Stimulated activated CD4-positive, alpha-beta T cell treated with anti-CD3 and anti-CD28 coated beads, Interleukin-2, amount 100 ng/mL, for 4 hours (primary cell): ENCODE data around the gene LIN7C.
"Not testable (repeated sequence)": the region's sequence is repeated elsewhere in the genome, so short reads cannot be mapped to it uniquely, and the experiment has no call there.

ENCODE experiments used
- DNase-seq: peaks from one replicate; pipeline ENCODE4 v3.0.0-alpha.2; 2020; ENCODE audit warnings: low read depth

Gene LIN7C

DNA sequence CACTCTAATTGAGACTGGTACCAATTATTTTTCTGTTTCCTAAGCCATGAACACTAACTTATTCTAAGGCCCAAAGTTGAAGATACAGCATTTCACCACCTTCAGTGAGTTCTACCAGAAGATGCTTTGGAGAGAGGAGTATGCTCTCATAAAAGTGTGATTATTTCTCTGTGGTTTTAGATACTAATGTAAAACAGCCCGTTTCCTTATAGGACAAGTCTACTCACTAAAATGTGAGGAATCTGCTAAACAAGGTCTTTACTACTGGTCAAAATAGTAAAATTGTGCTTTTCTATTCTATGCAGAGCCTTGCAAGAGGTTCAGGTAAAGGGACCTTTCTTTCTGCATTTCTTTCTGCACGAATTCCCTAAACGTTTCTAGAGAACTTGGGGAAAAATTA lies 36.4 kb downstream of the LIN7C start:
- no peak for DNase-seq

DNA sequence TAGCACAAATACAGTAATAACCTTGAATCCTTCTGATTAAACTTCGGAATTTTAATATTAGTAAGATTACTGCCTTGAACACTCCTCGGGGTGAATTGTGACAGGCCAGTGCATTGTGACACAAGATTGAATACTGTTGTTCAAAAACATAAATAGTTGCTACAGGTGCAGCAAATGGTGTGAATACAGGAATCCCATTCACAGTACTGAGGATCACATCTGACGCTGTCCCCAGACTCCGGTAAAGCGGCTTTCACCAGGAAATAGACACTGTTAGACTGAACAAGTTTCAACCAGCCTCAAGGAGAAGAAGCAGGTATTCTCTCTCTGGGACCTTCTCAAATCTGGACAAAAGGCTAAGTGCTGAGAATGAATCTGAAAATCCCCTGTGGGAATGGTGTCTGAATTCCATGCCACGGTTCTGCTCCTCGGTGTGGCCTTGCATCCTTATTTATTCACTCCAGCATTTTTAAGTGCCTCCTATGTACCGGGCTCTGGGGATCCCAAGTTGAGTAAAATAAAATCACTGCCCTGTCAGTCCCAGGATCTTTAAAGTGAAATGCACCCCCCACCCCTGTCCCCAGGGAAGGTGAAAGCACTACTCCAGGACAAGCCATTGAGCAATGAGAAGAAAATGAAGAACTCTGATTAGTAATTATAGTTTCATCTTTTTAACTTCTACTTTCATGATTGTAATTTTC lies 37.4 kb downstream of the LIN7C start:
- DNase-seq, result no peak

DNA sequence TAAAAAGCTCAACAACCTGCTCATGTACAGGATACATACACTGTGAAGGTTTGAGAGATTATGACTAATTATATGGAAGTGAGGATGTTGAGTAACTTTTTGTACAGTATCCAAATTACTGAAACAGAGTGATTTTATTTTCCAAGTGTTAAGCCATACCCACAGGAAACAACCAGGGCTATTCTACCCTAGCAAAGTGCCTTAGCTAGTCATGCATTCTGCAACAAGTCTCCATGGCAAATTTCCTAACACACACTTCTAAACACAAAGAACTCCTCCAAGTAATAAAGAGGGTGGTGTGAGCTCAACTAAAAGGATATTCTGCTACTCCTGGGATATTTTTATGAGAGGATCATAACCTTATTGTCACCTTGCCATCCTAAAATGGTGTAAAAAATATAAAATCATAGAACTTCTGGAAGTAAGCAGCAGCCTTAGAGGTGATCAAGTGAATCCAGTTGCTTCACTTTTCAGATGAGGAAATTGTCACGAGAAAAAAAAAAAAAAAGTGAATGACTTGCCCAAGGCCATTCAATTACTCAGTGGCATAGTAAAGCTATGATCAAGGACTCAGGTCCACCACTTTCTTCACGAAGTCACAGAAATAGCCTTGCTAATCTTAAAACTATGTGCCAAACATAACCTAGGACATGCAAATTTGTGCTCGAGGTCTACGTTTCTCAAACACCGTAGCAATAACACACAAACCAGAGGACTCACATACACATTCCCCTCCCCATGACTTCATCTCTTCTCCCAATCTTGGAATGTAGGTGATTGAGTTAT lies 38.2 kb downstream of the LIN7C start:
- DNase-seq, result no peak

DNA sequence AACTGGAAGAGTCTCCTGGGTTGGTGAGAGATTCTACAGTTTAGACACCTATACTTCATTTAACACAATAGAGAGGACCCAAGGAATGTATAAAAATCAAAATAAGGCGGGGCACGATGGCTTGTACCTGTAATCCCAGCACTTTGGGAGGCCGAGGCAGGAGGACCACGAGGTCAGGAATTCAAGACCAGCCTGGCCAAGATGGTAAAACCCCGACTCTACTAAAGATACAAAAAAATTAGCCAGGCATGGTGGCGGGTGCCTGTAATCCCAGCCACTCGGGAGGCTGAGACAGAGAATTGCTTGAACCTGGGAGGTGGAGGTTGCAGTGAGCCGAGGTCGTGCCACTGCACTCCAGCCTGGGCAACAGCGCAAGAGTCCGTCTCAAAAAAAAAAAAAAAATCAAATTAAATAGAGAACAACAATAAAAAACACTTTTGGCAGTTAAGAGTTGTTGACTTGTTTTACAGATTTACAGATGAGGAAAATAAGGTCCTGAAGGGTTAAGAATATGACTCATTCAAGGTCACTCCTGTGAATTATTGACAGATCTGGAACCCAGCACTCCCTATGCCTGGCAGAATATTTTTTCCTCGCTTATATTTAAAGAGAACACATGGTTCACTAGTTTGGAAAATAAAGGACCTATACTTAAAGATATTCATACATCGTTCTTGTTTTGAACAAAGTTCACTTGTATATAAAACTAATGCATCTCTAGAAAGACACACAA lies 39.2 kb downstream of the LIN7C start:
- DNase-seq, result no peak

DNA sequence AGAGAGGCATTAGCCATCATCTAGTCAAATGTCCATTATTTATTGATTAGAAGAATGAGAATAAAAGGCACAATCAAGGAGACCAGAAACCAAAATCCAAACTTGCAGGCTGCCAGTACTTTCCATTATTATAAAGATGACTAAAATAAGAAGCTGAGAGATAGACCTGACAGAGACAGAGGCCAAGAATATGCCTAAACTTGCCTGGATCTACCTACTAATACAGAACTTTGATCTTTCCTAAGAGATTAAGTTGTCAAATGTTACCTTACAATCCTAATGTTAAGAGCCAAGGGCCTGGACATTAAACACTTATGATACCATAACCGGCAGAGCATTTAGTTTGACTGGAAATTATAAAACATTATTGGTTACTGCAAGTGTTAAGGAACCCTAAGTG lies 40.2 kb downstream of the LIN7C start:
- no peak for DNase-seq

DNA sequence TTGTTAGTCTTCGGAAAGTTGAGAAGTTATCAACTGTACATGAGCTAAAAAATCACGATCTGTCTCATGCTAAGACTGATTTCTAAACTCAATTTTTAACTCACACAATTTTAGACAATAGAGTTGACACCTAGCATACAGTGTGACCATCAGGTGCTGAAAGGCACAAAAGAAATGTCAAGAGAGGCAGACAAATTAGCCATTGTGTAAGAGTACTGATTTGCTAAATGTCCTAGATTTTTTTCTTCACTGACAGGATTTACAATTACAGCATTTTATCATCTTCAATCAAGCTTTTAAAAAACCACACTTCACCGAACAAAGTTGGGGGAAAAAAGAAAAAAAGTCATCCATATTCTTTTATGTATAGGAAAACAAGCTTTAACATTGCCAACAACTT lies 40.9 kb downstream of the LIN7C start:
- DNase-seq, result no peak

DNA sequence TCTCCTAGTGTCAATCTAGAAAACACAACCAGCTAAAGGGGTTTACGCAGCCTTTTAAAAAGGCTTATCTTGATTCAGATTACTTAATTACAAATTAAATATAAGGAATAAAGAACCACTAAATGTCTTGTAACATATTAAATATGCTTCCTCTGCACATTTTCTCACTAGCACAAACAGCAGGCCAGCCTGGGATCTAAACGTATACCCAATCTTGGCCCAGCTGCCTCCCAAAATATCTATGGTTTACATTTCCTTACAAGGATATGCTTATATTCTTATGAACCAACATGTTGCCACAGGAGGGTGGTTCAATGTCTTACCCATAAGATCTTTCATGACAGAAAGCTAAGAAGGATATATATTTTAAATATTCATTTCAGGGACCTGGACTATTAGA lies 41.7 kb downstream of the LIN7C start:
- DNase-seq, result no peak

DNA sequence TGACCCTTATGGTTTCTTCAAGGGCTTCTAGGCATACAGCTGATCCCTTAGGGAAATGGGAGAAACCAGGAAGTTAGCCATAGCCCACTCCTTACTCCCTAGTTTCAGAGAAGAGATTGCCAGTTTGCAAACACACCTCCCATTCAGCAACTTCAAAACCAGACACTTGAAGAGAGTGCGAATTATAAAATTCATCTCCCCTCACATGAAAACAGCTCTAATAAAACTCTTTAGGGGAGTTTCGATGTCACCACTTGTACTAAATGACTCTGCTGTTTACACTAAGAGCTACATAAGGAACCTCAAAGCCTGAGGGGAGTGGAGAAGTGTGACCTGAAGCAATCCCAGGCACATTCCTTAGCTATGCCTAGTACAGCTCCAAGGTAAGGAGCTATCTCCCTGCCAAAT lies 42.3 kb downstream of the LIN7C start:
- no peak for DNase-seq

DNA sequence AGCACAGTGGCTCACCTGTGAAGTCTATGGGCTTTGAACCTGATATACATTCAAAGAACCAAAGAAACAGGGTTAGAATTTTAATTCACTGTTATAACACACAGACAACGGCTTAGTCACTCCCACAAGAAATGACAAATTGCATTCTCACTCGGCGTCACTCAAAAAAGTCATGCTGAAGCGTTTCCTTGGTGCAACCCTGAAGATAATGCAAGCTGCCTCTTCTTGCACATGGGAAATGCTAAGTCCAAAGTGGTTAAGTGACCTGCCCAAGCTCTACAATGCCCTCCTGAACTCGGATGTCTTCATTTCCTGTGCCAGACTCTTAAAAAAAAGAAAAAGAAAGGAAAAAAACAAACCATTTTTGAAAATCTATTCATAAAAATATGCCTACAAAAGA lies 44.0 kb downstream of the LIN7C start:
- DNase-seq, result no peak

DNA sequence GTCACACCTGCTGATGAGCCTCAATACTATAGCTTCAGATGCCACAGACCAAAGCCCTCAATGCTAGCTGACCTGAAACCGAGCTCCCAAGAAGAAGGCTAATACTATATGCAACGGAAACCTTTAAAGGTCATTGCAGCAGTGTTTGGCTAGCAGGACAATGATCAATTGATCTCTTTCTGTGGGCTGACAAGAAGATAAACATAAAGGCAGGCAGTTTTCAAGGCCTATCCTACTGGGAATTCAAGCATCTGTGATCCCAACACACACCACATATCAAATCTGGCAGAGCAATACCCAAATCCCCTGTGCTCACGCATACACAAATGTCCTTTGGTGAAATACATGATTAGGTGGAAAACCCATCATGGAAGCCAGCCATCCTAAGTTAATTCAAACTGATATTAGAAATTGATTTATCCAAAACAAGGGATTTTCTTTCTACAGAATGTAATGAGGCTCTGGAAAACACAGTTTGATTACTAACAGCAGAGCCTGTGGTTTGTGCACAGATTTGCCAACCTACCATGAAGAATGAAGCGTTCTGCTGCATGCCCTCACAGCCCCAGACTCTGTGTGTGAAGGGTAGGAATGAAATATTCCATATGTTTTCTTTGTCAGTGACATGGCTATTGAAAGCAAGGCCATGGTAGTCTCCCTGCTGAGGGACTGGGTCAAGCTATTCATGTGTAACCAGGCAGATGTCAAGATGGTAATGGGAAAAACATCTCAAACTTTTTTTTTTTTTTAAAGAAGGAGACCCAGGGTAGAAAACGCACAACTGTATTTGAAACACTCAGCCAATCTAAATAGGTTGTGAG lies 46.2 kb downstream of the LIN7C start:
- no peak for DNase-seq

DNA sequence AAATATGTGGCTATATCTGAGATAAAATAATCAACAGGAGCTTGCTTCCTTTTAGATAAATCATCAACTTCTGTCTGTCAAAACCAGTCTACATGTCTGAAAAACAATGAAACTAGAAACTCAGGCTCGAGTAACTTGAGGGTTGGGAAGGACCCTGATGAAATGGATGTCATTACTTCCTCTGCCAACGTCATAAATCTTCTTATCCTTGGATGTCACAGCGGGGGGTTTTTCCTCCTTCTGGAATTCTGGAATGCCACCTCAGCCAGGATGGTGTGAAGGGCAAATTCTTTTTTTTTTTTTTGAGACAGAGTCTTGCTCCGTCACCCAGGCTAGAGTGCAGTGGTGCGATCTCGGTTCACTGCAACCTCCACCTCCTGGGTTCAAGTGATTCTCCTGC lies 47.4 kb downstream of the LIN7C start:
- no peak for DNase-seq

DNA sequence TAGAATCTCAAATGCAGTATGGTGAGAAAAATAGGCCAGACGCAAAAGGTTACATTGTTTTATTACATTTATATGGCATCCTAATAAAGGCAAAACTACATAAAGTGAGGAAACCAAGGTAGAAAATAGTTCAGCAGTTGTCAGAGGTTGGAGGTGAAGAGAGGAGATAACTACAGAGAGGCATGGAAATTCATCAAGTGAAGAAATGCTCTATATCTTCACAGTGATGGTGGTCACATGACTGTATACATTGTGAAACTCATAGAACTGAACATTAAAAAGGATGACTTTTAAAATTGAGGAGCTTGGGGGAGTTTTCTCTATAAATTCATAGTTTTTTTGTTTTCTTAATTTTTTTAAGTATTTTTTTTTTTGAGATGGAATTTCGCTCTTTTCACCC lies 48.4 kb downstream of the LIN7C start:
- DNase-seq, result no peak

DNA sequence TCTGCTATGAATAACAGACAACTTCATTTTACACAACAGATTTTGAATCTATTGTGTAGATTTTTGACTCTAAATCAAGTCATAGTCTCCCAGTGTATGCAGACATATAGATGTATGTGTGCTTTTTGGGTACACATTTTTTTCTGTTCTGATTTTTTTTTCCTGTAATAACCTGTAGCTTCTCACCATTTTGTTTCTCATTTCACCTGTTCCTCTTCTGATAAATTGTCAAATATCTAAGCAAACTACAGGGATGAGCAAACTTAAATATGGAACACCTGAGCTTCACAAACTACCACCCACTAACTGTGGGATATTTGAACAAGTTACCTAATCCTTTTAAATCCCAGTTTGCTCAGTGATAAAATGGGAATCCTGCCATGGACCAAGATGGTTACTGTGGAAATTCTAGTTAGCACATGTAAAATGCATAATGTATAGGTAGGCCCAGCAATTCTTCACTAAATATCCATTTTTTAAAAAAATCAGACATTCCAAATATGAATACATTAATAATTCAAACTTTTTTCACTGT lies 49.7 kb downstream of the LIN7C start:
- DNase-seq, result no peak

DNA sequence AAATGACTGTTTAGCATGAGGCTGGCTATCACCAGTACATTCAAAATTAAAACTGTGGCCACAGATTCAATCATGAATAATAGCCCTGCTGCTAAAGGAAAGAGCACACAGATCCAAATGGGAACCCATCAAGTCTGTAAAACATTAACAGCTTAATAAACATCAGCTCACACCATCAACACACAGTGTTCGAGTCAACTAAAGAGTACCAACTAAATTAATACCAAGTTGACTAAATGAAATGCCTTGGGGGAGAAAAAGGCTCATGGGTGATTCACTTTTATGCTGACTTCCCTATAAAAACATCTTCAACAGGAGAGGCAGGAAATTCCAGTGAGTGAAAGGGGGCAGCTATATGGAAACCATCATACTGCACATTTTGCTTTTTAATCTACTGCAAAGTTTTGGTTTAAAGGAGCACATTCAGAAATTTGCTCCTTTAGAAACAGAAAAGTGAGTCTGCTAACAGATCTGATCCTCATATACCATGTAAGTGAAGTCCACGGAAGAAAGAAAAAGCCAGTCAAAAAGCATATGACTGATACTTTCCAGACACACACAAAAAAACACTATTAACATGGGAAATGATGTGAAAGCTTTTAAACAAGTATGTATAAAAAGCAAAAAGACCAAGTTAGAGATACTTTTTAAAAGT lies 50.3 kb downstream of the LIN7C start:
- DNase-seq, result no peak

DNA sequence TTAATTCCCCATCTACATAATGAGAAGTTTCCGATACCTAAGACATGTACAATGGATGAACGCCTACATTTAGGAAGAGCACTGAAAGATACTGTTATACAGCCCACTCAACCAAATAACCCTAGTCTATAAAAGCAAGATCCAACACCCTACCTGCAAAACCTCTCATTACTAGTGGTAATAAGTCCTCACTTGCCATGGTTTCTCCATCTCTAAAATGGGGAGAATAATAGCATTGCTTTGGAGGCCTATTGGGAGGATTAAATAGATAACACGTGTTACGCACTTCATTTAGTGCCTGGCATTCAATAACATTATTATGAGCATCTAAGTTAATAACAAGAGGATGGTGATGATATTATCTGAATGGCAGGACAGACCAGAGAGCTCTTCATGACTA lies 50.9 kb downstream of the LIN7C start:
- no peak for DNase-seq

DNA sequence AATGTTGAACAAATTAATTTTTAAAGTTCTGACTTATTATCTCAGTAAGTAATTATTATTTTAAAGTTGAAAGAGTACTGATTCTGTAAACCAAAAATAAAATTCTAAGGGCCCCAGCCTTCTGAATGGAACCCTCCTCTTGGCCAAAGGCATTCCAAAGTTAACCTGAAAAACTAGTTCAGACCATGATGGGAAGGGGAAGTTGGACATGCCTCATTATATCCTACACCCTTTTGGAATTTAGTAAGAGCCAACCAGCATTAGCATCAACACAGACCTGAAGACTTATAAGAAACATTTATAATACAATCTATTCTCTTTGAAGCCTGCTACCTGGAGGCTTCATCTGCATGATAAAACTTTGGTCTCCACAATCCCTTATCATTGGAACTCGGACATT lies 52.9 kb downstream of the LIN7C start:
- no peak for DNase-seq

DNA sequence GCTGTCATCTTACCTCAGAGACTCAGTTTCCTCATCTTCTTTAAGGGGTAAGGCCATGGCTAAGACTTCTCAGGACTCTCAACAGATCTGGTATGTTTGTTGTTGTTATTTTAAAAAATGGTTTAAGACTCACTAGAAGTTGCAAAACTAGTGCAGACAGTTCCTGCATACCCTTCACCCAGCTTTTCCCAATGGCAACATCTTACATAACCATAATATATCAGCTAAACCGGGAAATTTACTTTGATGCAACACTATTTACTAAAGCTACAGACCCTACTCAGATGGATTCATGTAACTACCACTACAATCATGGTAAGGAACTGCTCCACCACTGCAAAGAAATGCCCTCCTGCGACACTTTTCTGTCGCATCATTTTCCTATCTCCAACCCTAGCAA lies 54.4 kb downstream of the LIN7C start:
- no peak for DNase-seq

DNA sequence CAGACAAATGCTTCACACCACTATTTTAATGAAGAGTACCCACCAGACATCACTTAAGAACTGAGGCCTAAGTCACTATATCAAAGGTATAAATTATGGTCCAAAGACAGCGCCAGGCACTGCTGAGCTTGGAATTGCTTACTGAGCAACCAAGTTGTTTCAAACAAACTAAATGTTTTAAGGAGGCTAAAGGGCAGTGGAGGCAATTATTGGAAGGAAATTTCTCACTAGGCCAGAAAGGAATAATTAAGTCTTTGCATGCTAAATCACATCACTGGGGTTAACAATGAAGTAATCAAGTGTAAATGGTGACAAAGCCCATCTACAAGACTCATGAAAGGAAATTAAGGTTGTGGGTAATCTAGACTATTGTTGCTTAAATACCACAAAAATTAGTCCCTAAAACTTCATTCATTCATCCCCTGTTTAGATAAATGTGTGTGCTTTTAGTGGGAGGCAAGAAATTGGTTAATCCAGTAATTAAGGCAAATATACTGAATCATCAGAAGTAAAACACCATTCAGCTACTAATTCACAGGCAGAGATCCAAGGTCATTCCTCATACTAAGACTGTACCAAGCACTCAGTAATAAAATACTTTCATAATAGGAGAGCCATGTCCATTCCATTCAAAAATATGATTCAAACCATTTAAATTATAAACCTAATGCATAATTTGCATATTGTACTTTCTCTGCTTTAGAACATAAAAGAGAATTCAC lies 55.2 kb downstream of the LIN7C start:
- DNase-seq, result no peak

DNA sequence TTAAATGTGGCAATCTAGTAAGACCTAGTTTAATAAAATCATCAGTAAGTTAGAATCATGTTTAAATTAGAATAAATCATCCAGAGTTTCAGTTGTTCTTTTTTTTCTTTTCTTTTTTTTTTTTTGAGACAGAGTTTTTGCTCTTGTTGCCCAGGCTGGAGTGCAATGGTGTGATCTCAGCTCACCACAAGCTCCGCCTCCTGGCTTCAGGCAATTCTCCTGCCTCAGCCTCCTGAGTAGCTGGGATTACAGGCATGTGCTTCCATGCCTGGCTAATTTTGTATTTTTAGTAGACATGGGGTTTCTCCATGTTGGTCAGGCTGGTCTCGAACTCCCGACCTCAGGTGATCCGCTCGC lies 58.4 kb downstream of the LIN7C start:
- DNase-seq, result not testable (repeated sequence)

DNA sequence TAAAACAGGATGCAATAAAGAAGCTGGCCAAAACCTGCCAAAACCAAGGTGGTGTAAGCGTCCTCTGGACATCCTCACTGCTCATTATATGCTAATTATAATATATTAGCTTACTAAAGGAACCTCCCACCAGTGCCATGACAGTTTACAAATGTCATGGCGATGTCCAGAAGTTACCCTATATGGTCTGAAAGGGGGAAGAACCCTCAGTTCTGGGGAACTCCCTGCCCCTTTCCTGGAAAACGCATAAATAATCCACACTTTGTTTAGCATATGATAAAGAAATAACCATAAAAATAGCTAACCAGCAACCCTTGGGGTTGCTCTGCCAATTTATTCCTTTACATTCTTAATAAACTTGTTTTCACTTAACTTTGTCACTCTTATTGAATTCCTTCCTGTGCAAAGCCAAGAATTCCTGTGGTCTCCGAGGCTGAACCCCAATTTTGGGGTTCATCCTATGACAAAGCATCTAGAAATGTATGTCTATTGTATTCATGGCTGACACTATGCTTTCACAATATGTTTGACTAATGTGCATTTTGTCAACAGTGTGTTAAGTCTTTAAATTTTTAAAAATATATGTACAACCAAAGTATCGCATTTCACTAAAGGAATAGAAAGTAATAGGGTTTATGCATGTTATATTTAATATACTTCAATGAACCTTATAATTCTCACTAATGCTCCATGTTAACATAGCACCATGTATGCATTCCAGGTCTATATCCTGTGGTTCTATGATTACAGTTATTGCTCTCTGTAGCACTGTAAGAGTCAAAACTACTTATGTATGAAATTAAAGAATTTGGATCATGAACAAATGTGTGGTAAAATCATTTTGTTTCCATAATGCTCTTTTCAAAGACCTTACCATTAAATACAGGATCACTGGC lies 59.0 kb downstream of the LIN7C start:
- no peak for DNase-seq
